Neutrophil (primary cell): ENCODE measurements around the gene ST3GAL5.

Experiments
- H3K27ac ChIP-seq: fragments of 200-600 bp; sonication (generic); 2 replicates; pipeline ENCODE4 v1.5.1; 2016; ENCODE audit warnings: mild to moderate bottlenecking, moderate library complexity
- H3K27me3 ChIP-seq: fragments of 200-600 bp; sonication (generic); 2 replicates; pipeline ENCODE4 v1.6.0; 2016; ENCODE audit warnings: mild to moderate bottlenecking
- H3K36me3 ChIP-seq: fragments of 200-600 bp; sonication (generic); 2 replicates; pipeline ENCODE4 v1.5.1; 2017
- H3K4me1 ChIP-seq, 2 experiments: fragments of 200-600 bp in 1 of 2; sonication (generic) in 1 of 2; 1 replicate in 1 of 2; 2 replicates in 1 of 2; pipeline versions ENCODE4 v1.5.1 to v1.6.1; 2013 to 2016; ENCODE audit warnings: low read depth in 1 of 2, low read length in 1 of 2, mild to moderate bottlenecking in 1 of 2, moderate library complexity in 1 of 2; ENCODE audit not compliant: control insufficient read depth in 1 of 2, insufficient read depth in 1 of 2
- H3K4me3 ChIP-seq, 2 experiments: fragments of 200-600 bp in 1 of 2; sonication (generic) in 1 of 2; 1 replicate in 1 of 2; 2 replicates in 1 of 2; pipeline ENCODE4 v1.5.1; 2013 to 2016; ENCODE audit warnings: low read depth in 1 of 2, low read length in 1 of 2, mild to moderate bottlenecking in 1 of 2, moderate library complexity in 1 of 2
- H3K9me3 ChIP-seq: fragments of 200-600 bp; sonication (generic); 2 replicates; pipeline ENCODE4 v1.5.1; 2016
- CTCF ChIP-seq: fragments of 200-600 bp; sonication (generic); IDR thresholded peaks from 2 replicates; pipeline ENCODE4 v1.5.1; 2016; ENCODE audit warnings: antibody characterized with exemption

The ST3GAL5 gene

GRCh38 chr2:85791704-85792565 is 96.9 kb downstream of the ST3GAL5 start:
- no peak overlapping the region for H3K27ac ChIP-seq
- H3K4me1 ChIP-seq, result peaks cover 24 to 25% of the 10 kb centered on the region in 2 experiments
- no peaks in the 10 kb centered on the region for H3K27me3 ChIP-seq
- no peaks in the 10 kb centered on the region for H3K9me3 ChIP-seq
- no peak overlapping the region for H3K4me3 ChIP-seq
- TF ChIP-seq CTCF, result no peak
- H3K36me3 ChIP-seq, result no peaks in the 10 kb centered on the region

GRCh38 chr2:85790499-85791188 is 98.1 kb downstream of the ST3GAL5 start:
- H3K4me3 ChIP-seq, result no peak overlapping the region
- peaks cover 5% of the 10 kb centered on the region for H3K27me3 ChIP-seq
- peaks cover 26 to 33% of the 10 kb centered on the region in 2 experiments for H3K4me1 ChIP-seq
- H3K27ac ChIP-seq, result no peak overlapping the region
- no peaks in the 10 kb centered on the region for H3K36me3 ChIP-seq
- no peak for TF ChIP-seq CTCF
- no peaks in the 10 kb centered on the region for H3K9me3 ChIP-seq

GRCh38 chr2:85790032-85790431 is 98.8 kb downstream of the ST3GAL5 start:
- no peak overlapping the region for H3K27ac ChIP-seq
- H3K27me3 ChIP-seq, result peaks cover 12% of the 10 kb centered on the region
- no peaks in the 10 kb centered on the region for H3K36me3 ChIP-seq
- H3K4me3 ChIP-seq, result no peak overlapping the region
- no peaks in the 10 kb centered on the region for H3K9me3 ChIP-seq
- H3K4me1 ChIP-seq, result peaks cover 26 to 38% of the 10 kb centered on the region in 2 experiments
- no peak for TF ChIP-seq CTCF

- no peak overlapping the region for H3K27ac ChIP-seq
- H3K4me1 ChIP-seq, result peaks cover 26 to 38% of the 10 kb centered on the region in 2 experiments
- H3K4me3 ChIP-seq, result no peak overlapping the region
- no peaks in the 10 kb centered on the region for H3K36me3 ChIP-seq
- peaks cover 18% of the 10 kb centered on the region for H3K27me3 ChIP-seq
- no peaks in the 10 kb centered on the region for H3K9me3 ChIP-seq
- no peak for TF ChIP-seq CTCF
These were observed 99.5 kb downstream of the ST3GAL5 start for GRCh38 chr2:85789271-85789670.

GRCh38 chr2:85788603-85789002 is 100.2 kb downstream of the ST3GAL5 start:
- peaks cover 18% of the 10 kb centered on the region for H3K27me3 ChIP-seq
- TF ChIP-seq CTCF, result no peak
- no peak overlapping the region for H3K4me3 ChIP-seq
- no peaks in the 10 kb centered on the region for H3K36me3 ChIP-seq
- no peaks in the 10 kb centered on the region for H3K9me3 ChIP-seq
- no peak overlapping the region for H3K27ac ChIP-seq
- peaks cover 26 to 44% of the 10 kb centered on the region in 2 experiments for H3K4me1 ChIP-seq
